ENCODE results near the gene ZBTB46.
"Not testable (repeated sequence)": the region's sequence is repeated elsewhere in the genome, so short reads cannot be mapped to it uniquely, and the experiment has no call there.

ZBTB46 gene

DNA sequence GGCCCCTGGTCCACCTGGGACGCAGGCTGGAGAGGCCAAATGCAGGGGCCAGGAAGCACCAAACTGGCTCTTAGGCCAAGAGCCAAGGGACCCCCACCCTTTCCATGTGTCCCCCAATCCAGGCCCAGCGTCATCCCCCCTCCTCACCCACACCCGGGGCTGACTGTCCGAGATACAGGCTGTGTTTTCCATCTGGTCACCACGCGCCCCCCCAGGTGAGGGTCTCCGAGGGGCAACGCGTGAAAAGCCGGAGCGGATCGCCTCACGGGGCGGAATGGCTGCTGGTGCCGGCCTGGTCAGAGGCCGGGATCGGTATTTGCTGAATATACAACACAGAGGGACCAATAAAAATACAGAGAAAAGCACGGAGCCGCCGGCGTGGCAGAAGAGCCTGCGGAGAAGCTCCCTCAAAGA lies 25.0 kb upstream of the ZBTB46 start:
- H3K4me3 ChIP-seq (replicated peaks; ENCODE audit: low read depth, low read length) = no peak overlapping the region
- TF ChIP-seq CTCF (IDR thresholded peaks at IDR 0.05; ENCODE audit: low read length, missing control alignments) = no peak
- no peak for DNase-seq (ENCODE audit: low read depth)

DNA sequence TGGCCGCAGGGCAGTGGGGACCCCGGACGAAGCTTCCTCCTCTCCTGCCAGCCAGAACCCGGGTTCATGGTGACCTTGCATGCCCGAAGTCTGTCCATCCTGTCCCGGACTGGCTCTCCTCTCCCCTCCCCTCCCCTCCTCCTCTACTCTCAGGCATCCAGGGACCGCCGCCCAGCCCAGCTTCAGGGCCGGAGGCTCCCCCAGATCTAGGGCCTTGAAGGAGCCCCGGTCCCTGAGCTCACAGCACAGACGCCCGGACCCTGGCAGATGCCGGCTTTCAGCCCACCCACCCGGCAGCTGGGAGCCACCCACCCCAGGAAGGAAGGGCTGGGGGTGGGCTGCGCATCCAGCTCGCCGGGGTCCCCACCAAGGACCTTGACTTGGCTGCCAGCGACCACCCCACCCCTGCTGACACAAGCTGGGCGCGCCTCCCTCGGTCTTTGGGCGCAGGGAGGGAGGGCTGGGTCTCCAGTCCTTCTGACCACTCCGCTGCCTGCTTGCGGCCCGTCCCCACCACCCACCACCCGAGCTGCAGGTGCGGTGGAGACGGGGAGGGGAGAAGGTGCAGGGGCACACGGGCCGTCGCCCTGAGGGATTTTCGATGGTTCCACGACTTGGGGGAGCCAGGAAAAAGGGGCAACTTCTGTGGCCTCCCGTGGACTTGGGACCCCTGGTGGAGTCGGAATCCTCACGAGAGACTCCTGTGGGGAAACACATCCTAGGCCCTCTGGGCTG lies 24.5 kb upstream of the ZBTB46 start:
- no peak for DNase-seq (ENCODE audit: low read depth)
- no peak for TF ChIP-seq CTCF (IDR thresholded peaks at IDR 0.05; ENCODE audit: low read length, missing control alignments)
- H3K4me3 ChIP-seq (replicated peaks; ENCODE audit: low read depth, low read length) = no peak overlapping the region

GRCh38 chr20:63854766-63855362 lies 23.8 kb upstream of the ZBTB46 start:
- DNase-seq (ENCODE audit: low read depth) = no peak
- no peak for TF ChIP-seq CTCF (IDR thresholded peaks at IDR 0.05; ENCODE audit: low read length, missing control alignments)
- H3K4me3 ChIP-seq (replicated peaks; ENCODE audit: low read depth, low read length) = no peak overlapping the region

GRCh38 chr20:63854069-63854765 lies 23.2 kb upstream of the ZBTB46 start:
- DNase-seq (ENCODE audit: low read depth) = no peak
- no peak overlapping the region for H3K4me3 ChIP-seq (replicated peaks; ENCODE audit: low read depth, low read length)
- TF ChIP-seq CTCF (IDR thresholded peaks at IDR 0.05; ENCODE audit: low read length, missing control alignments) = no peak

DNA sequence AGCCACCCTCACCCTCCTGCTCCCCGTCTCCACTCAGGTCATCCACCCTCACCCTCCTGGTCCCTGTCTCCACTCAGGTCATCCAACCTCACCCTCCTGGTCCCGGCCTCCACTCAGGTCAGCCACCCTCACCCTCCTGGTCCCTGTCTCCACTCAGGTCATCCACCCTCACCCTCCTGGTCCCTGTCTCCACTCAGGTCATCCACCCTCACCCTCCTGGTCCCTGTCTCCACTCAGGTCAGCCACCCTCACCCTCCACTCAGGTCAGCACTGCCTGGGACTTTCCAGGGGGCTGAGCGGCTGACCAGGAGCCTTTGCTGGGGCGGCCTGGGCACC lies 22.6 kb upstream of the ZBTB46 start:
- H3K4me3 ChIP-seq (replicated peaks; ENCODE audit: low read depth, low read length); DNase-seq (ENCODE audit: low read depth): not testable (repeated sequence)

GRCh38 chr20:63851548-63851943 lies 20.5 kb upstream of the ZBTB46 start:
- DNase-seq (ENCODE audit: low read depth); H3K4me3 ChIP-seq (replicated peaks; ENCODE audit: low read depth, low read length): not testable (repeated sequence)

GRCh38 chr20:63850689-63851547 lies 19.9 kb upstream of the ZBTB46 start:
- TF ChIP-seq CTCF (IDR thresholded peaks at IDR 0.05; ENCODE audit: low read length, missing control alignments) = no peak
- H3K4me3 ChIP-seq (replicated peaks; ENCODE audit: low read depth, low read length) = no peak overlapping the region
- no peak for DNase-seq (ENCODE audit: low read depth)

Measured in fibroblast of pulmonary artery (primary cell).